OCI-LY7 (cell line): ENCODE results near the gene SATB1.

Experiments
- CTCF ChIP-seq: fragments of 200-600 bp; sonication (generic); conservative IDR thresholded peaks from 2 replicates; pipeline ENCODE4 v1.5.1; 2014; ENCODE audit warnings: mild to moderate bottlenecking, antibody characterized with exemption, low read length, moderate library complexity, mixed read lengths
- EZH2phosphoT487 ChIP-seq: fragments of 200-600 bp; sonication (generic); IDR thresholded peaks from 2 replicates; pipeline ENCODE4 v1.6.1; 2018; ENCODE audit warnings: low read depth, borderline replicate concordance, mild to moderate bottlenecking, mixed run types, antibody characterized with exemption, low read length, moderate library complexity, mixed read lengths

GRCh38 chr3:18343809-18344208, 81.3 kb downstream of the SATB1 start:
- TF ChIP-seq CTCF (no peak), EZH2phosphoT487 (no peak)
